NCI-H345 treated with DMSO at 0.1 percent for 48 hours (cell line): ENCODE results near the gene ZFP57.

Experiments used
- DNase-seq: peaks from one replicate; lab custom pipeline; 2025; ENCODE audit not compliant: unreplicated experiment; lab: John Stamatoyannopoulos, UW

ZFP57 gene

DNA sequence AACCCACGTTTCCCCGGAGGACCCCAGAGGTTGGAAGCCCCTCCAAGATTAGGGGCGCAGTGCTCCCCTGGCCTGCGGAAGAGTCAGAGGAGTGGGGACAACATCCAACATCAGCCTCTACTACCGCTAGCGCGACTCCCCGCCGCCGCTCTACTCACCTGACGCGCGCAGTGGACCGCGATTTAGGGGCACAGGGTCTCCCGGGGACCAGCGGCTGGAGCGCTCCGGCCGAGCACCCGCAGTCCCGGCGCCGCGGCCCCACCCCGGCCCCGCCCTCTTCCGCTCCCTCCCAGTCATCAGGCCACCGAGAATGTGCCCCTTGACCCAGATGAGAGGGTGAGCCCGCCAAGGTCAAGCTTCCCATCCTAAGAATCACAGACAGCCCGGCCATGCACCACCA lies at the start of gene ZFP57:
Gene ZFP57, minus strand, starts transcription at position 249 of the 400 bp plus-strand sequence. CDS start 4,149 bp downstream, outside the sequence.
- no peak for DNase-seq

DNA sequence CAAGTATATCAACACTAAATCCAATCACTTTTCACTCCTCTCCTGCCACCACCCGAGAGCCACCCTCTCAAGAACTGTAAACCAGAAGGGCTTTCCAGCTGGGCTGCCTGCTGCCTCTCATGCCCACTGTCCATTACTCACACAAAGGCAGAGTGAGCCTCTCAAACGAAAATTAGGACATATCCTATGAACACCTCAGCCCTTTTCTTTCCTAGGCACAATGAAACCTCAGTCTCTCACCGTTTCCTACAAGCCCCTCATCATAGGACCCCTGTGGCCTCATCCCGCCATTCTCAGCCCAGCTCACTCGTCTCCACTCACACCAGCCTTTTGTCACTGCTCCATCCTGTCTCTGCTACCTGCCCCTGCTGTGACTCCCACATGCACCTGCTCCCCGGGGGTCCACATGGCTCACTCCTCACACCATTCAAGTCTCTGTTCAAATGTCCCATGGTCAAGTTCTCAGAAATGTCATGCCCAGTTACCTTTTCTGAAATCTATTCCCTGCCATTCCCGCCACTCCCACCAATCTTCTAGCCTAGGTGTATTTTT lies 49.7 kb upstream of the ZFP57 start:
- no peak for DNase-seq

DNA sequence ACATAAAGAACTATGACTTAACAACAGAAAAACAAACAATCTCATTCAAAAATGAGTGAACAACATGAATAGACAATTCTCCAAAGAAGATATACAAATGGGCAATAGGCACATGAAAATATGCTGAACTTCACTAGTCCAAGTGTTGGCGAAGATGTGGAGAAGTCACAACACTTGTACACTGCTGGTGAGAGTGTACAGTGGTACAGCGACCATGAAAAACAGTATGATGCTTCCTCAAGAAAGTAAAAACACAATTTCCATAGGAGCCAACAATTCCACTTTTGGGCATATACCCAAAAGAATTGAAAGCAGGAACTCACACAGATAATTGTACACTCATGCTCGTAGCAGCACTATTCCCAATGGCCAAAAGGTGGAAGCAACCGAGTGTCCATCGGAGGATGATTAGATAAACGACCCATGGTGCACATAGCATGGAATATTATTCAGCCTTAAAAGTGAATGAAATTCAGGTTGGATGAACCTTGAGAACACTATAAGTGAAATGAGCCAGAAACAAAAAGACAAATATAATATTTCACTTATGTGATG lies 48.9 kb upstream of the ZFP57 start:
- DNase-seq: no peak

DNA sequence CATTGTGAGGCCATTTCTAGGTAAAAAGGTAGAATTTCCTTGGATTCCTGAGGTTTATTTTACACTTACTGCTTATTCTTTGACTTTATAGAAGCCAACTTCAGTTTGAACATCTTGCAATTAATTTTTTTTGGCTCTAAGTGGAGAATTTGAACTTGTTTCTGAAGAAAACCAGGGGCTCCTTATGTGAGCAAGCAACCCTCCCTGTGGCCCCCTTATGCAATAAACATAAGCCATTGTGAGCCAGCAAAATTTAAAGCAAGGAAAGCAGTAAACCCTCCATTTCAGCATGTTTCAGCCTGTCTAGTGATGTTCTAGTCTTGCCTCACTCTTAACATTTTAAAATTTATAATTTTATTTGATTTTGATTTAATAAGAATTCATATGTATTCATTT lies 47.9 kb upstream of the ZFP57 start:
- no peak for DNase-seq

DNA sequence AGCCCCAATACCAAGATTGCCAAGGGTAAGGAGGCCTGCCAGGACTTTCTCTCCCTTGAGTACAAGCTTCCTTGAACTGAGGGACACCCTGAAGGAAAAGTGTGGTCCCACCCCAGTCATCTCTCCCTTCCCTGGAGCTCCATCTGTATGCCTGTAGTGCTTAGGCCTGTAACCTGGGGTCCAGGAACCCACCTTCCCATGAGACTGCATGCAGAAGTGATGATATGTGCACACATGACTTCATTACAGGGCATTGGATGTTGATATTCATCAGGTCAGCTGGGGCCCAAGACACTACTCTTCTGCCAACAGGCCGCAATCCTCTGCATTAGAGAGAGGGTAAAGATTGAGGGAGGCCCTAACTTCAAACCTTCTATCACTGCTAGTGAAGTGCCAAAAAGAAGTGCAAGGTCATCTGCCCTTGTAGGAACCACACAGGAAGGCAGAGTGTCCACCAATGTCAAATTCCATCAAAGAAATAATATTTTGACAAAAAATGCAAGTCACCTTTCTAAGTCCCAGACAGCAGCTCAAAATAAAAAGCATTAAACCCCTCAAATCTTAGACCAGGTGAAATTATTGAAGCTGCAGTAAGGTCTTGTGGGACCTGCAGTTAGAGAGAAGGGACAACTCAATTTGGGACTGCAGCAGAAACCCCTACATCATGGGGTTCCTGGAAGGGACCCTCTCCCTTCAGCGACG lies 47.4 kb upstream of the ZFP57 start:
- DNase-seq: no peak

DNA sequence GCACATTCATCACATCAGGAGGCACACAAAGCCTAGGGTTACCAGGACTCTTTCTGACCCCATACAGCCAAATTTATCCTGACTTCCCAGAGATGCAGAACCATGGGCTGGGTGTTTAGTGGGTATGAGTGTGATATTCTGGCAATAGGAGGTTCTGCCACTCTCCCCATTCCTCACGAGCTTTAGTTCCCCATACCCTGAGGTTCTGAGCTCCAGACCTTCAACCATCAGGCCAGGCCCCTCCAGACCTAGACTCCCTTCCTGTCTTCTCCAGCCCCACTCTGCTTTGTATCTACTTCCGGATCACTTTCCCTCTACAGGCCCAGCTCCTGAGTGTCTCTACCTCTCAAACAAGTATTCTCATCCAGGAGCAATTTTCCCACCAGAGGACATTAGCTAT lies 46.7 kb upstream of the ZFP57 start:
- DNase-seq: no peak

DNA sequence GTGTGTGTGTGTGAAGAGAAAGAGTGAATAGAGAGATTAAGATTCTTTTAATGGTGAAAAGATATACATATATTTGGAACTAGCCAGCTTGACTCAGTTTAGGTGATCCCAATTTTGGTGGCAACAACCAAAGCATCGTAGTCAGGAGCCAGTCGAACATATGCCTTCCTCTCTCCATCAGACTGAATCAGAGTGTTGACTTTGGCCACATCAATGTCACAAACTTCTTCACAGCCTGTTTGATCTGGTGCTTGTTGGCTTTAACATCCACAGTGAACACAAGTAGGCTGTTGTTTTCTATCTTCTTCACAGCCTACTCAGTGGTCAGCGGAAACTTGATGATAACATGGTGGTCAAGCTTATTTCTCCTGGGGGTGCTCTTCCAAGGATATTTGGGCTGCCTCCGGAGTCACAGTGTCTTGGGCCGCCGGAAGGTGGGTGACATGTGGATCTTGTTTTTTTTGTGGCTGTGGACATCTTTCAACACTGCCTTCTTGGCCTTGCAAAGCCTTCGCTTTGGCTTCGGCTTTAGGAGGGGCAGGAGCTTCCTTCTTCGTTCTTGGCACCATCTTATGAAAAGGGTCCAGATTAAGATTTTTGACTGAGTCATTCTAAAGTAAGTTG lies 45.7 kb upstream of the ZFP57 start:
- no peak for DNase-seq

DNA sequence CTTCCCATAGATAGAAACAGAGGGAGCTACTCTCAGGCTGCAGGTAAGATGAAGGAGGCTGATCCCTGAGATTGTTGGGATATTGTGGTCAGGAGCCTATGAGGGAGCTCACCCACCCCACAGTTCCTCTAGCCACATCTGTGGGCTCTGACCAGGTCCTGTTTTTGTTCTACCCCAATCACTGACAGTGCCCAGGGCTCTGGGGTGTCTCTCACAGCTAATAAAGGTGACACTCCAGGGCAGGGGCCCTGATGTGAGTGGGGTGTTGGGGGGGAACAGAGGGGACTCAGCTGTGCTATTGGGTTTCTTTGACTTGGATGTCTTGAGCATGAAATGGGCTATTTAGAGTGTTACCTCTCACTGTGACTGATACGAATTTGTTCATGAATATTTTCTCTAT lies 45.0 kb upstream of the ZFP57 start:
- no peak for DNase-seq

DNA sequence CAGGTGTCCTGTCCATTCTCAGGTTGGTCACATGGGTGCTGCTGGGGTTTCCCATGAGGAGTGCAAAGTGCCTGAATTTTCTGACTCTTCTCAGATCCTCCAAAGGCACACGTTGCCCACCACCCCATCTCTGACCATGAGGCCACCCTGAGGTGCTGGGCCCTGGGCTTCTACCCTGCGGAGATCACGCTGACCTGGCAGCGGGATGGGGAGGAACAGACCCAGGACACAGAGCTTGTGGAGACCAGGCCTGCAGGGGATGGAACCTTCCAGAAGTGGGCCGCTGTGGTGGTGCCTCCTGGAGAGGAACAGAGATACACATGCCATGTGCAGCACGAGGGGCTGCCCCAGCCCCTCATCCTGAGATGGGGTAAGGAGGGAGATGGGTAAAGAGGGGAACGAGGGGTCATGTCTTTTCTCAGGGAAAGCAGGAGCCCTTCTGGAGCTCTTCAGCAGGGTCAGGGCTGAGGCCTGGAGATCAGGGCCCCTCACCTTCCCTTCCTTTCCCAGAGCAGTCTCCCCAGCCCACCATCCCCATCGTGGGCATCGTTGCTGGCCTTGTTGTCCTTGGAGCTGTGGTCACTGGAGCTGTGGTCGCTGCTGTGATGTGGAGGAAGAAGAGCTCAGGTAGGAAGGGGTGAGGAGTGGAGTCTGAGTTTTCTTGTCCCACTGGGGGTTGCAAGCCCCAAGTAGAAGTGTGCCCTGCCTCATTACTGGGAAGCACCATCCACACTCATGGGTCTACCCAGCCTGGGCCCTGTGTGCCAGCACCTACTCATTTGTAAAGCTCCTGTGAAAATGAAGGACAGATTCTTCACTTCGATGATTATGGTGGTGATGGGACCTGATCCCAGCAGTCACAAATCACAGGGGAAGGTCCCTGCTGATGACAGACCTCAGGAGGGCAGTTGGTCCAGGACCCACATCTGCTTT lies 44.3 kb upstream of the ZFP57 start:
- no peak for DNase-seq

DNA sequence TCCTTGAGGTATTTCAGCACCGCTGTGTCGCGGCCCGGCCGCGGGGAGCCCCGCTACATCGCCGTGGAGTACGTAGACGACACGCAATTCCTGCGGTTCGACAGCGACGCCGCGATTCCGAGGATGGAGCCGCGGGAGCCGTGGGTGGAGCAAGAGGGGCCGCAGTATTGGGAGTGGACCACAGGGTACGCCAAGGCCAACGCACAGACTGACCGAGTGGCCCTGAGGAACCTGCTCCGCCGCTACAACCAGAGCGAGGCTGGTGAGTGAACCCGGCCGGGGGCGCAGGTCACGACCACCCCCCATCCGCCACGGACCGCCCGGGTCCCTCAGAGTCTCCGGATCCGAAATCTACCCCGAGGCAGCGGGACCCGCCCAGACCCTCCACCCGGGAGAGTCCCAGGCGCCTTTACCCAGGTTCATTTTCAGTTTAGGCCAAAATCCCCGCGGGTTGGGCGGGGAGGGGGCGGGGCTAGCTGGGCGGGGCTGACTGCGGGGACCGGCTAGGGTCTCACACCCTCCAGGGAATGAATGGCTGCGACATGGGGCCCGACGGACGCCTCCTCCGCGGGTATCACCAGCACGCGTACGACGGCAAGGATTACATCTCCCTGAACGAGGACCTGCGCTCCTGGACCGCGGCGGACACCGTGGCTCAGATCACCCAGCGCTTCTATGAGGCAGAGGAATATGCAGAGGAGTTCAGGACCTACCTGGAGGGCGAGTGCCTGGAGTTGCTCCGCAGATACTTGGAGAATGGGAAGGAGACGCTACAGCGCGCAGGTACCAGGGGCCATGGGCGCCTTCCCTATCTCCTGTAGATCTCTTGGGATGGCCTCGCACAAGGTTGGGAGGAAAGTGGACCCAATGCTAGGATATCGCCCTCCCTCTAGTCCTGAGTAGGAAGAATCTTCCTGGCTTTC lies 43.0 kb upstream of the ZFP57 start:
- no peak for DNase-seq

DNA sequence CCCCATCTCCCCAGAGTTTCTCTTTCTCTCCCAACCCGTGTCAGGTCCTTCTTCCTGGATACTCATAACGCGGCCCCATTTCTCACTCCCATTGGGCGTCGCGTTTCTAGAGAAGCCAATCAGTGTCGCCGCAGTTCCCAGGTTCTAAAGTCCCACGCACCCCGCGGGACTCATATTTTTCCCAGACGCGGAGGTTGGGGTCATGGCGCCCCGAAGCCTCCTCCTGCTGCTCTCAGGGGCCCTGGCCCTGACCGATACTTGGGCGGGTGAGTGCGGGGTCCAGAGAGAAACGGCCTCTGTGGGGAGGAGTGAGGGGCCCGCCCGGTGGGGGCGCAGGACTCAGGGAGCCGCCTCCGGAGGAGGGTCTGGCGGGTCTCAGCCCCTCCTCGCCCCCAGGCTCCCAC lies 42.3 kb upstream of the ZFP57 start, which contains the start of gene HLA-F:
Gene HLA-F, plus strand, starts transcription at position 173 of the 404 bp plus-strand sequence. Its CDS starts 30 bp downstream, at position 203.
- peak; percentile 33 for DNase-seq

DNA sequence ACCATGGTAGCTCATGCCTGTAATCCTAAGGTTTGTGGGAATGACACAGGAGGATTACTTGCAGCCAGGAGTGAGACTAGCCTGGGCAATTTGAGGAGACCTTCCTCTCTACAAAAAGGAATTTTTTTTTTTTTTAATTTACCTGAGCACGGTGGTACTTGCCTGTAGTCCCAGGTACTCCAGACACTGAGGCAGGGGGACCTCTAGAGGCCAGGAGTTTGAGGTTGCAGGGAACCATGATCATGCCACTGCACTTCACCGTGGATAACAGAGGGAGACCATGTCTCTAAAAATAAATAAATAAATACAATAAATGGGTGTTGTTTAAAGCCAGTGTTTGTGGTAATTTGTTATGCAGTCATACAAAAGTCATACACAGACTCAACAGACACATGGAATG lies 39.9 kb upstream of the ZFP57 start:
- no peak for DNase-seq

DNA sequence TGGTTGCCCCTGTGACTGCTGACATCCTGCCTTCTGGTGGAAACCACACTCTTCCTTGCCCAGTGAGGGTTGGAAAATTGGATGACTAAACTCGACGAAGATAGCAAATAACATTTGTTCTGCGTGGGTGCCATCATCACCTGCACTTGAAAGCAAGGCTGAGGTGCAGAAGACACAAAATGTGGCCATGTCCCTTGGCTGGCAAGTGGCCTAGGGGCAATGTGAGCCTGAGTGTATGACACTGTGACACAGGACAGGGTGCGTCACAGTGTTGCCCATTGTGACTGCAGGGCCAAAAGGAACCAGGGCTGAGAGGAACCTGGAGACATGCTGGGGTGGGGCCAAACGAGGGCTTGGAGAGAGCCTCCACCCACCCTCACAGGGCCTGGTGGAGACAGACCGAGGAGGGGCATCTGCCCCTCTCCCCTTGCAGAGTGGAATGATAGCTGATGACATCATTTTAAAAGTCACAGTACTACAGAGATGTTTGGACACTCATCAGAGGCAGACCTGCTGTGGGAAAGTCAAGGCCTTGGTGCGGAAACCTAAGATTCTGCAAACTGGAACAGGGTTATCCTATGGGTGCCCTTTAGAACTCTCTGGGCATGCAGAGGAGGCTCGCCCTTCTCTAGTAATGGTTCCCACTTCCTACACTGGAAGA lies 29.5 kb upstream of the ZFP57 start:
- no peak for DNase-seq

DNA sequence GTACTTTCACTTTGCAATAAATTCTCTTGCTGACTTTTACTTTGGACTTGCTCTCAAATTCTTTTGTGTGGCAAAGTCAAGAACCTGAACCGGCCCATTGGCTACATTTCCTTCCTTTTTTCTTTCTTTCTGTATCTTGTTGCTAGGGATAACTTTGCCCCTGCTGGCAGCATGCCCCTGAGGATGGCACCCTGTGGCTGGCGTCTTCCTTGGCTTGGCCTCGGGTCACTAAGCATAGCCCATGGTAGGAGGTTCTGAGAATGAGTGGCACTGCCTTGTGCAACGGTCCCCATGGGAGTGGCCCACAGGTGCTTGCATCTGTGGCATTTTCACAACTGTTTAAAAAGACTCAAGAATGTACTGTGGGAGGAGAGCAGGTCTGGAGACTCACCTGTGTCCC lies 28.2 kb upstream of the ZFP57 start:
- no peak for DNase-seq

DNA sequence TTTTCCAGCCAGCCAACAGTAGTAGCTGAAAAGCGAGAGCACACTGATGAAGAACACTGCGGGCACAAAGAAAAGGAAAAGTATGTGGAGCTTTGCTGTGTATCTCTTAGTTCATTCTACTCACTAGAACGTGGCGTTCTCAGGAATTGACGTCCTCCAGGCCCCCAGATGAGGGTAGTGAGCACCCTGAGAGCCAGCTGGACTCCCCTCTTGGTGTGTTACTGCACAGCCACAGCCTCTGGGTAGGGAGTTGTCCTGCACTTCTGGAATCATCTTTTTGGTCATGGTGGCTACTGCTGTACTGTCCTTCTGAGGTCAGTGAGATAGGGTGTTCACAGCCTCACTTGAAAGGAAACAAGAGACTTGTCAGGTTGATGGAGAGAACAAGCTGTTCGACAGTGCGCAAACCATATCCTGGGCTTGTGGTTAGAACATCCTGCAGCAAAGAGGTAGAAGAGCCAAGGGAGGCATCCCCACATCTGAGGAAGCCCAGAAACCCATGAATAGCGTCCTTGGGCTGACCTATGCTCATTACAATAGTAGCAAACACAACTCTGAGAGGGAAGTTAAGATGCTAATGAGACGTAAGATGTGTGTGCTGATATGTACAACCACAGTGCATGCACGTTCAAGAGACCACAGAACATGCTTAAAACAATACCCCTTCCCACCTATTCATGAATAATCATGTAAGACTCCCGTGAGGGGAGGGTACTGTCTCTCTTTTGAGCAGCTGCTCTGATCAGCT lies 27.7 kb upstream of the ZFP57 start:
- DNase-seq: no peak

DNA sequence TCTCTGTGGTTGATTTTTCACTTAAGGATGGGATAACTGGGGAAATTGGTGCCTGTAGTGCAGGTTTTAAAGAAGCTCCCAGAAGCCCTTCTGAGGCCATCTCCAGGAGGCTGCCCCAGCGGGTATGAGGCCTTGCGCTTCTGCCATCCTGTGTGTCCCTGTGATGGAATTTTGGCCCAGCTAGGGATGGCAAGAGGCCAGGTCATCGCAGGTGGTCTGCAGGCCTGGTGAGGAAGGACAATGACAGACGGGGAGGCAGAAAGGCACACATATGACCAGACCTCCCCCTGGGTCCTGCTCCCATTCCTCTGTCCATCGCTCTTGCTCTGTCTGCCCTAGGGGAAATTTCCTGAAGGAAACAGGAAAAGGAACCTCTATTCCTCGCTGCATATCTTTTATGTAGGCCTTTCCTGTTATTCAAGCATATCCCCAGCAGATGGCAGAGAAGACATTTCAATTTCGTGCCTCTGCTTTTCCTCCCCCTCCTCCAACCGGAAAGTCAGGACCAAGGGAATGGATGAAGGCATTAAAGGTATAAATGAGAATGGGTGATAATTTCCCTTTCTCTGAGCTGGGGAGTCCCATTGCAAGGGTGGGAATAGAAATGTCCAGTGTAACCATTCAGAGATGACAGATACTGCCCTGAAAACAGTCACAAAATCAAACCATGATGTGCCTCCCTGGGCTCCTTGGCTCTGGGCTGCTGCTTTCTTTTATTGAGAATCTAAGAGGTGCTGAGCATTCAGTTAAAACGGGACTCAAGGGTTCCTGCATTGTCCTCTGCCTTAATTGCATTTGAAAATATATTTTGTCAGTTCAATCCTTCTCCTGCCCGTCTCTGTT lies 24.7 kb upstream of the ZFP57 start:
- DNase-seq: no peak

DNA sequence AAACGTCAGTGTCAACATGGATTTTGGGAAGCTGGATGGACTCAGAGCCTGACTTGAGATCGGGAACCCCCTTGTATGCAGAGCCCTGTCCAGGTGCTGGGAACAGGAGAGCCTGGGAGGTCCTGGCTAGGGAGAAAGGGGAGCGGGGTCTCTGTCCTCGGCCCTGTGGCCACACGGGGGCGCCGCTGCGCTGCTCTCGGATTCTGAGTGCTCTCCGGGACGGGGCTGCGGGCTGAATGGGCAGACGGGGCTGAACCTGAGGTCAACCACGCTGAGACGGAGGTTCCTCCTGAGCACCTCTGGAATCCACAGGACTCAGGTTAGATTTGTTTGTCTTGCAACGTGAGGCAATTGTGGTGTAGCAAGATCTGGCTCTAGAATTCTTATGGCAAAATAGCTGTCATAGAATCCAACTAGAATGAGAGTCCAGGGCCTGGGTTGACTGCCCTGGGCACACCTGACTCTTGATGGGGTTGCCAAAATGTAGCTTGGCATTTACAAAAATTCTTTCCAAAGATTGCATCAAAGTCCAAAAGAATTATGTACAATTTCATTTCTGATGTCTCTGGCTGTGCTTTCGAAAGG lies 21.7 kb upstream of the ZFP57 start:
- no peak for DNase-seq
